Kidney (tissue), 14 donors: Measurements from ENCODE around the gene TXNDC17. TPM values are rescaled to one million over a fixed set of nuclear protein-coding genes. Genes with fewer than 3 reads are reported as not detected.
A peak's percentile ranks its signal among the peaks of the same experiment; 100 is the strongest.

Source experiments
- DNase-seq, 5 donors: peaks; one replicate each; pipeline ENCODE4 v3.0.0-alpha.2; 2013 to 2020
- FAIRE-seq: peaks from 2 replicates; lab custom pipeline; 2012; peaks lifted over from hg19 to GRCh38; lab: Jason Lieb, UNC
- H3K27ac ChIP-seq, 2 donors: one replicate each; pipeline ENCODE4 v1.7.0; 2013; ENCODE audit warnings: low read depth in 2 of 2, low read length in 2 of 2, inconsistent platforms in 1 of 2
- H3K27me3 ChIP-seq: one replicate; pipeline ENCODE4 v1.7.1; 2013; ENCODE audit warnings: low read length, inconsistent platforms; ENCODE audit not compliant: control insufficient read depth, insufficient read depth
- H3K36me3 ChIP-seq, 3 donors: one replicate each; pipeline versions ENCODE4 v1.7.0 to v1.7.1; 2013; ENCODE audit warnings: low read length in 3 of 3, control low read depth in 1 of 3, inconsistent platforms in 1 of 3; ENCODE audit not compliant: insufficient read depth in 3 of 3, control insufficient read depth in 2 of 3
- H3K4me1 ChIP-seq, 3 donors: one replicate each; pipeline versions ENCODE4 v1.7.0 to v1.7.1; 2013; ENCODE audit warnings: low read length in 3 of 3, inconsistent platforms in 1 of 3, low read depth in 1 of 3; ENCODE audit not compliant: control insufficient read depth in 2 of 3, insufficient read depth in 2 of 3
- H3K4me3 ChIP-seq, 3 donors: one replicate each; pipeline versions ENCODE4 v1.7.0 to v1.8.1; 2013; ENCODE audit warnings: low read length in 3 of 3, control low read depth in 1 of 3, inconsistent platforms in 1 of 3
- H3K9ac ChIP-seq, 3 donors: one replicate each; pipeline versions ENCODE4 v1.7.0 to v1.7.1; 2013; ENCODE audit warnings: low read length in 3 of 3, control low read depth in 1 of 3, inconsistent platforms in 1 of 3
- H3K9me3 ChIP-seq, 3 donors: one replicate each; pipeline versions ENCODE4 v1.7.0 to v1.7.1; 2013; ENCODE audit warnings: low read length in 3 of 3, control low read depth in 1 of 3, inconsistent platforms in 1 of 3; ENCODE audit not compliant: control insufficient read depth in 2 of 3, insufficient read depth in 1 of 3
- intact Hi-C: fragments of 100-400 bp; cut with DNase I; formaldehyde crosslinking; loops from one replicate; pipeline ENCODE4 v1.11.1; 2022
- polyA plus RNA-seq: library from polyadenylated mRNA; stranded (reverse); fragments of 350-450 nt; fragmentation: Illumina TruSeq; extraction: RNeasy Lipid Tissue Mini Kit (QIAGEN cat#74804); gene quantifications from one replicate; pipeline ENCODE4 v1.2.3, GENCODE V29; 2014; ENCODE audit warnings: low read depth, low replicate concordance; ENCODE audit not compliant: insufficient read depth
- total RNA-seq: library from RNA; stranded (reverse); fragmentation: NEBNext Ultra II Directional; extraction: Animal tissue kit (Norgen Biotek cat#: 25700); gene quantifications from one replicate; pipeline ENCODE4 v1.2.1, GENCODE V29; 2021
- TF ChIP-seq, protein P1 (sequence below): IDR thresholded peaks from 3 replicates; pipeline ENCODE4 v1.5.1; 2012; ENCODE audit warnings: mild to moderate bottlenecking, moderate library complexity, borderline replicate concordance; ENCODE audit not compliant: insufficient read depth; ENCODE audit errors: extremely low read depth
- donor health status: control.
- donor health status: control.
- donor health status: control.
- donor health status: control.
- donor health status: control.
- donor health status: DM: yes; HTN: yes; CAD: no.
- donor health status: Normal renal cell carcinoma (clear cell type).

Gene TXNDC17
- total and polyA plus RNA-seq, 2 donors from 2014 or later: 56.7 to 394 TPM

DNA sequence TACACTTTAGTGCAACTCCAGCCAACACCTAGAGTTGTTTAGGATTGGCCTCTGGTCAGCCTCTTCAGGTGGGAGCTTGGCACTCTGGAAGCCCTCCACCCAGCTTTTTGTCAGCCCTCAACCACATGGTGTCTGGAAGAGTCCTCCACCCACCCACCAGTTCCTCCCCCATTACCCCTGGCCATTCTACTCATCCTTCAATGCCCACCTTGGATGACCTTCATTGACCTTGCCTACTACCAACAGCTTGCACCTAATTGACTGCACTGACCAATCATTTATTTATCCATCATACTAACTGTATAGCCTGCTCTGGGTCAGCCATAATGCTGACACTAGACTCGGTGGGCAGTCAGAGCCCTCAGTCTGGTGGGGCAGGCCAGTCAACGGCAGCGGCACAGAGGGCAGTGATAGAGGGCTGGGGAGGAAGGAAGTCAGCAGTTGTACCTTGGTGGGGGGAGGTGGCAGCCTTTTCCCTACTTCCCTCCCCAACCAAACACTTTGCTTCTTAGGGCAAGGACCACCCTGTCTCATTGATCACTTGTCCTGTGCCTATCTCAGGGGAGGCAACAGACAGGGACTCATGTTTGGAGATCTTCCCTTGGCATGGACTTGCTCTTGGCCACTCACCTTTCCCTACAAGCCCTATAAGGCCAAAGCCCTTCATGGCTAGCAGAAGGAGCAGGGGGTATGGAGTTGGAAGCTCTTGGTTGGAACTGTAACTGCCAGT, 43.0 kb downstream of the TXNDC17 start:
- no peak for FAIRE-seq

DNA sequence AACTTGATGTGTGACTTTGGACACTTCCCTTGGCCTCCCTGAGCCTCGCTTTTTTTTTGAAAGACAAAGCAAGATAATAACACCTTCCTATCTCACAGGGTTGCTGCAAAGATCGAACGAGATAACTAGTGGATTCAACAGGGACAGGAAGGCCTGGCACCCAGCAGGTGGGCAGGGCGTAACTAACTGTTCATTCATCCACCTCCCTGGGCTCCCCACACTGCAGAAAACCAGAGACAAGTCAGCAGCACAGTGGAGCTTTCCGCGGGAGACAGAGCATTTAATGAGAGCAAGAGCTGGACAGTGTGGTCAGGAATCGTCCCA, 43.6 kb downstream of the TXNDC17 start:
- Histone ChIP-seq H3K27me3 (no peaks in the 10 kb centered on the region), H3K4me3 (no peak overlapping the region), H3K36me3 (no peaks in the 10 kb centered on the region), H3K4me1 (no peaks in the 10 kb centered on the region), H3K9me3 (no peaks in the 10 kb centered on the region), H3K27ac (no peak overlapping the region), H3K9ac (no peak overlapping the region)
- no peak for FAIRE-seq
- DNase-seq: peak in 1 of 5 donors; percentile 15
- TF ChIP-seq, protein P1, sequence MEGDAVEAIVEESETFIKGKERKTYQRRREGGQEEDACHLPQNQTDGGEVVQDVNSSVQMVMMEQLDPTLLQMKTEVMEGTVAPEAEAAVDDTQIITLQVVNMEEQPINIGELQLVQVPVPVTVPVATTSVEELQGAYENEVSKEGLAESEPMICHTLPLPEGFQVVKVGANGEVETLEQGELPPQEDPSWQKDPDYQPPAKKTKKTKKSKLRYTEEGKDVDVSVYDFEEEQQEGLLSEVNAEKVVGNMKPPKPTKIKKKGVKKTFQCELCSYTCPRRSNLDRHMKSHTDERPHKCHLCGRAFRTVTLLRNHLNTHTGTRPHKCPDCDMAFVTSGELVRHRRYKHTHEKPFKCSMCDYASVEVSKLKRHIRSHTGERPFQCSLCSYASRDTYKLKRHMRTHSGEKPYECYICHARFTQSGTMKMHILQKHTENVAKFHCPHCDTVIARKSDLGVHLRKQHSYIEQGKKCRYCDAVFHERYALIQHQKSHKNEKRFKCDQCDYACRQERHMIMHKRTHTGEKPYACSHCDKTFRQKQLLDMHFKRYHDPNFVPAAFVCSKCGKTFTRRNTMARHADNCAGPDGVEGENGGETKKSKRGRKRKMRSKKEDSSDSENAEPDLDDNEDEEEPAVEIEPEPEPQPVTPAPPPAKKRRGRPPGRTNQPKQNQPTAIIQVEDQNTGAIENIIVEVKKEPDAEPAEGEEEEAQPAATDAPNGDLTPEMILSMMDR: no peak
- intact Hi-C loops: no loop called here

More for the DNA sequence above, 43.0 kb downstream of the TXNDC17 start:
- no peaks in the 10 kb centered on the region for H3K36me3 ChIP-seq
- no peaks in the 10 kb centered on the region for H3K9me3 ChIP-seq
- no peak overlapping the region for H3K9ac ChIP-seq
- no peaks in the 10 kb centered on the region for H3K27me3 ChIP-seq
- TF ChIP-seq, protein P1: no peak
- intact Hi-C loops: no loop called here
- DNase-seq: peak in 1 of 5 donors; percentile 21
- H3K4me3 ChIP-seq: no peak overlapping the region
- no peaks in the 10 kb centered on the region for H3K4me1 ChIP-seq
- H3K27ac ChIP-seq: no peak overlapping the region

GRCh38 chr17:6684881-6685767, 44.3 kb downstream of the TXNDC17 start:
- intact Hi-C loops: no loop called here
- no peaks in the 10 kb centered on the region for H3K4me1 ChIP-seq
- DNase-seq (peak in 1 of 5 donors; percentile 38), FAIRE-seq (no peak)
- TF ChIP-seq, protein P1: no peak
- H3K9me3 ChIP-seq: no peaks in the 10 kb centered on the region
- no peak overlapping the region for H3K27ac ChIP-seq
- no peaks in the 10 kb centered on the region for H3K36me3 ChIP-seq
- no peak overlapping the region for H3K4me3 ChIP-seq
- no peaks in the 10 kb centered on the region for H3K27me3 ChIP-seq
- no peak overlapping the region for H3K9ac ChIP-seq
